Stomach (tissue), 9 donors: ENCODE measurements around the gene DLL4. TPM values are rescaled to one million over a fixed set of nuclear protein-coding genes. Genes with fewer than 3 reads are reported as not detected.

Experiments used
- DNase-seq, 2 donors: peaks; one replicate each; pipeline versions ENCODE4 v3.0.0 to v3.0.0-alpha.2; 2013 to 2019
- H3K27ac ChIP-seq, 5 donors: fragments of 200-600 bp in 4 of 5; sonication (generic) in 4 of 5; one replicate each; pipeline ENCODE4 v1.5.1; 2013 to 2019; ENCODE audit warnings: mild to moderate bottlenecking in 1 of 5, moderate library complexity in 1 of 5
- H3K27me3 ChIP-seq, 3 donors: fragments of 200-600 bp; sonication (generic); one replicate each; pipeline ENCODE4 v1.5.1; 2017 to 2019; ENCODE audit warnings: mixed run types in 1 of 3
- H3K36me3 ChIP-seq, 4 donors: fragments of 200-600 bp; sonication (generic); 1 replicate in 3 of 4; 2 replicates in 1 of 4; pipeline ENCODE4 v1.5.1; 2016 to 2019
- H3K4me1 ChIP-seq, 4 donors: fragments of 200-600 bp; sonication (generic); one replicate each; pipeline ENCODE4 v1.5.1; 2016 to 2019
- H3K4me3 ChIP-seq, 4 donors: fragments of 200-600 bp; sonication (generic) in 3 of 4; one replicate each; pipeline ENCODE4 v1.5.1; 2016 to 2019; ENCODE audit warnings: mild to moderate bottlenecking in 1 of 4
- H3K9me3 ChIP-seq, 4 donors: fragments of 200-600 bp; sonication (generic); one replicate each; pipeline ENCODE4 v1.5.1; 2016 to 2019
- EP300 ChIP-seq: sonication (generic); formaldehyde crosslinking; IDR thresholded peaks from one replicate; pipeline ENCODE4 v1.6.1; 2017; ENCODE audit warnings: antibody characterized with exemption
- POLR2A ChIP-seq, 4 donors: fragments of 450-650 bp; IDR thresholded peaks; one replicate each; pipeline ENCODE4 v1.6.1; 2016; ENCODE audit warnings: antibody characterized with exemption in 4 of 4, control low read depth in 2 of 4, mild to moderate bottlenecking in 1 of 4, moderate library complexity in 1 of 4
- POLR2AphosphoS5 ChIP-seq, 3 donors: sonication (generic); formaldehyde crosslinking; IDR thresholded peaks; one replicate each; pipeline ENCODE4 v1.6.1; 2016; ENCODE audit warnings: antibody characterized with exemption in 3 of 3
- WGBS, 5 donors: extraction: QIAGEN DNeasy Blood & Tissue Kit in 3 of 5; methylation state at CpG; one replicate each; pipeline versions ENCODE4 v1.1.5 to v1.1.7; 2013 to 2018; 5-methylcytosine and 5-hydroxymethylcytosine counted together
- intact Hi-C: fragments of 100-400 bp; cut with DNase I; formaldehyde crosslinking; loops from one replicate; pipeline ENCODE4 v1.15.1; 2023; ENCODE audit warnings: low total_unique reads
- polyA plus RNA-seq, 3 donors: library from polyadenylated mRNA; stranded (reverse); fragments of 200-250 nt; gene quantifications; one replicate each; pipeline ENCODE4 v1.2.3, GENCODE V29; 2013
- total RNA-seq, 5 donors: library from RNA; depleted of rRNA; stranded (reverse); fragments of >200 nt; gene quantifications; one replicate each; pipeline versions ENCODE4 v1.1.0 to v1.2.3, GENCODE V29; 2014 to 2016
- TF ChIP-seq, protein P1 (sequence below), 7 experiments: fragments of 450-650 bp in 4 of 7; fragments of 200-600 bp in 3 of 7; sonication (generic) in 3 of 7; IDR thresholded peaks; one replicate each; pipeline ENCODE4 v1.5.1; 2016 to 2019; ENCODE audit warnings: antibody characterized with exemption in 7 of 7, control low read depth in 2 of 7, mild to moderate bottlenecking in 1 of 7
- donor health status: healthy with polysubstance abuse.
- donor health status: Bipolar disorder and iron deficiency.
- donor health status: healthy.

DLL4 gene
- total and polyA plus RNA-seq, 8 donors = 0.56 to 20.0 (median 2.0) TPM

DNA sequence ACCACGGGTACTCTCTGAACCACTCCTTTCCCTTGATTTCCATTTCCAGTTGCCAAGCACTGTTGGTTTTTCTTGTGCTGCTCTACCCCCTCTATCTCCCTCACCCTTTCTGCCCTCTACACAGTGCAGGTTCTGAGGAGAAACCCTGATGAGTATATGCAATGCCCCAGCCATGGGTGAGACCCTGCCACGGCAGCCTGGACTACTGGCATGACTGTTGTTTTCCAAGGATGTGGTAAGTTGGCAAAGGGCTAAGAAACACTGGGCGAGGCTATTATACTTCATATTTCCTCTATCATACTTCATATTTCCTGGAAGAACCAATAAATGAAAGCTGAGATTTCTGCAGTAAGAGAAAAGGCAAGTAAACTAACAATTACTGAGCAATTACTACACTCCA lies 52.0 kb downstream of the DLL4 start:
- peaks cover 70 to 100% (median 100%) of the 10 kb centered on the region in 4 donors for H3K36me3 ChIP-seq
- H3K27me3 ChIP-seq = no peaks in the 10 kb centered on the region
- peaks cover 0 to 9% (median 0%) of the 10 kb centered on the region in 4 donors for H3K4me1 ChIP-seq
- no peak overlapping the region for H3K27ac ChIP-seq
- no peaks in the 10 kb centered on the region for H3K9me3 ChIP-seq
- TF ChIP-seq EP300 = no peak
- 44 to 61% (median 52%) methylated on average over 3 of the region's 3 CpGs for WGBS, 5 donors
- no peak for DNase-seq
- no peak overlapping the region for H3K4me3 ChIP-seq
- intact Hi-C loops = no loop called here

DNA sequence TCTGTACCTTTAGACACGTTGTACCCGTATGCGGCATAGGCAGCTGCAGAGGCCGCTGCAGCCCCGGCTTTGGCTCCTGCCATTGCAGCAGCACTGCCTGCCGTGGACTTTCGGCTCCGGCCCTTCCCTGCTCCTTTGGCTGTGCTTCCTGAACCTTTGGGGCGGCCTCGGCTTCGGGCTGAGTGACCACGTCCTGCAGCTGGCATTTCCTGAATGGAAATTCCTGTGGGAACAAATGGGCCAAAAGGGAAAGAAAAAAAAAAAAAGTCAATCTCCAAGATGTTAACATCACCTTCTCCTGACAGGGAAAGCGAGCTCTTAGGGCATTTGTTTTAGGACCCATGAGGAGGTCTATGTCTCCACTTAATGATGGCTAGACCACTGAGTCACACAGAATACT lies 53.7 kb downstream of the DLL4 start:
- TF ChIP-seq, protein P1, sequence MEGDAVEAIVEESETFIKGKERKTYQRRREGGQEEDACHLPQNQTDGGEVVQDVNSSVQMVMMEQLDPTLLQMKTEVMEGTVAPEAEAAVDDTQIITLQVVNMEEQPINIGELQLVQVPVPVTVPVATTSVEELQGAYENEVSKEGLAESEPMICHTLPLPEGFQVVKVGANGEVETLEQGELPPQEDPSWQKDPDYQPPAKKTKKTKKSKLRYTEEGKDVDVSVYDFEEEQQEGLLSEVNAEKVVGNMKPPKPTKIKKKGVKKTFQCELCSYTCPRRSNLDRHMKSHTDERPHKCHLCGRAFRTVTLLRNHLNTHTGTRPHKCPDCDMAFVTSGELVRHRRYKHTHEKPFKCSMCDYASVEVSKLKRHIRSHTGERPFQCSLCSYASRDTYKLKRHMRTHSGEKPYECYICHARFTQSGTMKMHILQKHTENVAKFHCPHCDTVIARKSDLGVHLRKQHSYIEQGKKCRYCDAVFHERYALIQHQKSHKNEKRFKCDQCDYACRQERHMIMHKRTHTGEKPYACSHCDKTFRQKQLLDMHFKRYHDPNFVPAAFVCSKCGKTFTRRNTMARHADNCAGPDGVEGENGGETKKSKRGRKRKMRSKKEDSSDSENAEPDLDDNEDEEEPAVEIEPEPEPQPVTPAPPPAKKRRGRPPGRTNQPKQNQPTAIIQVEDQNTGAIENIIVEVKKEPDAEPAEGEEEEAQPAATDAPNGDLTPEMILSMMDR (IDR thresholded peaks at IDR 0.05) = no peak
- TF ChIP-seq POLR2A (IDR thresholded peaks at IDR 0.05) (no peak), POLR2AphosphoS5 (IDR thresholded peaks at IDR 0.05) (no peak), EP300 (no peak)
- 77 to 90% (median 89%) methylated on average over 13 of the region's 13 CpGs for WGBS, 5 donors
- H3K4me3 ChIP-seq = no peak overlapping the region
- peak overlapping the region in 1 of 5 donors; percentile 16 for H3K27ac ChIP-seq
- DNase-seq = no peak
- H3K27me3 ChIP-seq = no peaks in the 10 kb centered on the region
- H3K36me3 ChIP-seq = peaks cover 75 to 100% (median 100%) of the 10 kb centered on the region in 4 donors
- H3K9me3 ChIP-seq = no peaks in the 10 kb centered on the region
- no peaks in the 10 kb centered on the region for H3K4me1 ChIP-seq
- intact Hi-C loops = no loop called here

DNA sequence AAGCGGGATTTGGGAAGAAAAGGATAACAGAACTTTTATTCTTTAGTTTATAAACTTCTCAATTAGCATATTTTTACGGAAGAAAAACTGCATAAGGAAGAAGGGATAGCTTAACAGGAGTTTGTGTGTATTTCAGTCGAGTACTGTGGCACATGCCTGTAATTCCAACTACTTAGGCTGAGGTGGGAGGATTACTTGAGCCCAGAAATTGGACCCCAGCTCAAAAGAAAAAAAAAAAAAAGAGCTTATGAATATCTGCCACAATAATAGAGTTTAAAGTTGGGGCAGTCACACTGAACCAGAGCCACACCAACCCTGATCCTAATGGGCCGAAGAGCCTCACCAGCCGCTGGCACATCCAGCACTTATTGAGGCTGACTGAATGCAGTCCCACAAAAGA lies 55.3 kb downstream of the DLL4 start:
- peaks cover 65 to 100% (median 96%) of the 10 kb centered on the region in 4 donors for H3K36me3 ChIP-seq

DNA sequence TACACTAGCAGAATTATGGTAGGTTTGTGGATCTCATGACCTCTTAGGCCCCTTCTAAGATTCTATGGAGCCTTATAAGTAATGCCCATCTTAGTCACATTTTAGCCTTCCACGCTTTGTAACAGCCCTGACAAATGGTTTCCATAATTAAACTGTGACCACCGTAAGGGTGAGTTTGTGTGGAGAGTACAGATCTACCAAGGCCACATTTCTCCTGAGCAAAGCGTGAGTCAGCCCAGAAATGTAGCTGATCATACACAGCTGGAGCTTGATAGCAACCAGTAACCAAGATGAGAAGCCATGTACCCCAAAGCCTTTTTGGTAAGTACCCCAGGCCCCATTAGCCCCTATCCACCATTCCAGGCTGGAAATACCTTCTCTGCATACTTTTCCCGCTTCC lies 55.8 kb downstream of the DLL4 start:
- no peak overlapping the region for H3K4me3 ChIP-seq
- no peak overlapping the region for H3K27ac ChIP-seq
- 89 to 94% (median 90%) methylated on average over 4 of the region's 4 CpGs for WGBS, 5 donors
- H3K27me3 ChIP-seq = no peaks in the 10 kb centered on the region
- H3K9me3 ChIP-seq = no peaks in the 10 kb centered on the region
- no peak for DNase-seq
- intact Hi-C loops = no loop called here
- peaks cover 59 to 100% (median 92%) of the 10 kb centered on the region in 4 donors for H3K36me3 ChIP-seq
- TF ChIP-seq, protein P1 (IDR thresholded peaks at IDR 0.05) = no peak
- TF ChIP-seq POLR2A (IDR thresholded peaks at IDR 0.05) (no peak), POLR2AphosphoS5 (IDR thresholded peaks at IDR 0.05) (no peak), EP300 (no peak)
- H3K4me1 ChIP-seq = no peaks in the 10 kb centered on the region

More for the DNA sequence above, 55.3 kb downstream of the DLL4 start:
- H3K27ac ChIP-seq = no peak overlapping the region
- no peaks in the 10 kb centered on the region for H3K4me1 ChIP-seq
- H3K27me3 ChIP-seq = no peaks in the 10 kb centered on the region
- H3K4me3 ChIP-seq = no peak overlapping the region
- no peaks in the 10 kb centered on the region for H3K9me3 ChIP-seq
- intact Hi-C loops = no loop called here
- no peak for TF ChIP-seq EP300
- 90 to 96% (median 95%) methylated on average over 5 of the region's 5 CpGs for WGBS, 5 donors
- DNase-seq = no peak

DNA sequence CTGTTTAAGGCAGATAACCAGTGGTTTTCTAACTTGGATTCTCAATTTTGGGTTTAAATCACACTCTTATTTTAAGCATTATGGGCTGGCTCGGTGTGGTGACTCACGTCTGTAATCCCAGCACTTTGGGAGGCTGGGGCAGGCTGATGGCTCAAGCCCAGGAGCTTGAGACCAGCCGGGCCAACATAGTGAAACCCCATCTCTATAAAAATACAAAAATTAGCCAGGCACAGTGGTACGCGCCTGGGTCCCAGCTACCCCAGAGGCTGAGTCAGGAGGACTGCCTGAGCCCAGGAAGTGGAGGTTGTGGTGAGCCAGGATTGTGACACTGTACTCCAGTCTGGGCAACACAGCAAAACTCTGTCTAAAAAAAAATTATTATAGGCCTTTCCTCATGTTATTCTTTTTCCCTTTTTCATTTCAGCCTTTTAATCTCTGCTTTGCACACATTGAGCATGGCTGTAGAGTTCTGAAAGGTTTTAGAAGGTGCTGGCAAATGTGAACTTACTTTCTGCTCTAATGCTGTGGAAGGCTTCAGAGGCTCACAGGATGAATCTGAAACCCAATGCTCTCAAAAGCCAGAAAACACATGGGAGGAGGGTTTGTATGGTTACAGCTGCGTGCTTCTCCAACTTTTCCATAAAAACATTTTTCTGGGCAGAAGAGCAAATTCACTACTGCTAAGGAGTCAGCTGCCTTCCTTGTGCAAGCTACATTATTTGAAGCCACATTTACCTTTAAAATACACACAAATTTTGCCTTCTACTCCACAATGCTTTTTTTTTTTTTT lies 56.6 kb downstream of the DLL4 start:
- no peaks in the 10 kb centered on the region for H3K4me1 ChIP-seq
- no peak for TF ChIP-seq EP300
- TF ChIP-seq POLR2A (IDR thresholded peaks at IDR 0.05) = no peak
- TF ChIP-seq, protein P1 (IDR thresholded peaks at IDR 0.05) = no peak
- no peak for TF ChIP-seq POLR2AphosphoS5 (IDR thresholded peaks at IDR 0.05)
- no peaks in the 10 kb centered on the region for H3K27me3 ChIP-seq
- peaks cover 53 to 99% (median 91%) of the 10 kb centered on the region in 4 donors for H3K36me3 ChIP-seq
- no peak overlapping the region for H3K4me3 ChIP-seq
- 77 to 94% (median 91%) methylated on average over 6 of the region's 6 CpGs for WGBS, 5 donors
- no peaks in the 10 kb centered on the region for H3K9me3 ChIP-seq
- intact Hi-C loops = no loop called here
- no peak overlapping the region for H3K27ac ChIP-seq
- no peak for DNase-seq
